GM20000 (cell line): ENCODE data around the gene OR6B3.

Source experiments
- DNase-seq: peaks from one replicate; pipeline ENCODE4 v3.0.0; 2012; ENCODE audit warnings: low spot score
- TF ChIP-seq, protein P1 (sequence below): IDR thresholded peaks from 2 replicates; pipeline ENCODE4 v1.5.1; 2012; ENCODE audit warnings: mild to moderate bottlenecking, control low read depth; ENCODE audit errors: extremely low read depth, missing control alignments

OR6B3 gene

DNA sequence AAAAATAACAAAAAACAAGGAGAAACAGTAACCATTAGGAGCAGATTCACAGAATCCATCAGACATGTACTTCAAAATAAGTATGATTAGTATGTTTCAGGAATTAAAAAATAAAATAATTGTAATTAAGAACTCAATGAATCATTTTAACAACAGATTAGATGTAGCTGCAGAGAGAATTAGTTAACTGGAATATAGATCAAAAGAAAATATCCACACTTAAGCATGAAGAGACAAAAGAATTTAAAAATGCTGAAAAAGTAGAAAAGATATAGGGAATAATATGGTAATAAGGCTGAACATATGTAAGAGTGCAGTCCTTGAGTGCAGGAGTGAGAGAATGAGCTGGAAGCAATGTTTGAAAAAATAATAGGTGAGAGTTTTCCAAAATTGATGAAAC is 24.1 kb upstream of the OR6B3 start:
- TF ChIP-seq, protein P1, sequence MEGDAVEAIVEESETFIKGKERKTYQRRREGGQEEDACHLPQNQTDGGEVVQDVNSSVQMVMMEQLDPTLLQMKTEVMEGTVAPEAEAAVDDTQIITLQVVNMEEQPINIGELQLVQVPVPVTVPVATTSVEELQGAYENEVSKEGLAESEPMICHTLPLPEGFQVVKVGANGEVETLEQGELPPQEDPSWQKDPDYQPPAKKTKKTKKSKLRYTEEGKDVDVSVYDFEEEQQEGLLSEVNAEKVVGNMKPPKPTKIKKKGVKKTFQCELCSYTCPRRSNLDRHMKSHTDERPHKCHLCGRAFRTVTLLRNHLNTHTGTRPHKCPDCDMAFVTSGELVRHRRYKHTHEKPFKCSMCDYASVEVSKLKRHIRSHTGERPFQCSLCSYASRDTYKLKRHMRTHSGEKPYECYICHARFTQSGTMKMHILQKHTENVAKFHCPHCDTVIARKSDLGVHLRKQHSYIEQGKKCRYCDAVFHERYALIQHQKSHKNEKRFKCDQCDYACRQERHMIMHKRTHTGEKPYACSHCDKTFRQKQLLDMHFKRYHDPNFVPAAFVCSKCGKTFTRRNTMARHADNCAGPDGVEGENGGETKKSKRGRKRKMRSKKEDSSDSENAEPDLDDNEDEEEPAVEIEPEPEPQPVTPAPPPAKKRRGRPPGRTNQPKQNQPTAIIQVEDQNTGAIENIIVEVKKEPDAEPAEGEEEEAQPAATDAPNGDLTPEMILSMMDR, result no peak
- no peak for DNase-seq

DNA sequence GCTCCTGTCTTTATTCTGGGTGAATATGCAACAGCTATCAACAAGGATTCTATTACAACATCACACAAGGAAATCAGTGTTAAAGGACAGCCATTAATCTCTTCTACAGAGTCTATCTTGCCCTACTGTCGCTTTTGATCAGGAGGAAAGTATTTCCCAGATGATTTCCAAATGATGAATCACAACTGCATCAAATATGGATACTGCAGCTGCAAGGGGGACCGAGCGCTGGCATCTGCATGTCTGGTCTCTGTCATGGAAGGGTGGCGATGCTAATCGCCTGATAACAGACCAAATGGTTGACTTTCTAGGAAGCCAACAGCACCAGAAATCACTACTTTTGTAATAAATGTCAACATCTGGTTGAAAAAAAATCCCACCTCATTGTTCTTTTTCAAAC is 21.2 kb upstream of the OR6B3 start:
- no peak for DNase-seq
- TF ChIP-seq, protein P1, result no peak

DNA sequence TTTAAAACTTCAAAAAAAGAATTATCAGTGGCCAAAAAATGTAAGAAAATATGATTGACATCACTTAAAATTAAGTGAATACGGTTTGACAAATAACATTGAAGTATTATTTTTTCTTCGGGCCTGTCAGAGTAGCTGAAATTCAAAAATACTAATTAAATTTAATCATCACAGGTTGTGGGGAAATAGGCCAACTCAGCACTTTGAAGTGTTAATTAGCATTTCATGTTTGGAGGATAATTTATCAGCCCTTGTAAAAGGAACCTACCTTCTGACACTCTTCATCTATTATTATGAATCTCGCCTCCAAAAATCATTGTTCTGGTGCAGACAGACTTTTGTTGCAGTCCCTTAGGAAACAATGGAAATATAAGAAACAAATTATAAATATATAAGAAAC is 17.6 kb upstream of the OR6B3 start:
- DNase-seq, result no peak
- TF ChIP-seq, protein P1, result no peak

DNA sequence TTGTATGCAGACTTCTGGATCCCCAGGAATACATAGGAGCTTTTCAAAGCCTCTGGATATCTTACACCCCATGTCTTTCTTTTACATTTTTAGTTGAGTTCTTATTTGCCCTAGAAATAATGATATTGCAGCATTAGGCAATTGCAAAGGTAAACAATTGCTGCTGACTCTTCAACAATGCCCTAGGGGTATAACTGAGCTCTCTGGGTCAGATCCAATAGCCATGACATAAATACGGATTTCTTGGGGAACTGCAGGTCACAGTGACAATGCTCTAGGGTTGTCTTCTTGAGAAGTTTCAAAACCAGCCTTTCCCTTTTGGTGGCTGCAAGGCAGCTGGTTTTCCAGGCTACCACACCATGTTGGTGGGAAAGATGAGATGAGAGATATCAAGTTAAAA is 16.5 kb upstream of the OR6B3 start:
- TF ChIP-seq, protein P1, result no peak
- no peak for DNase-seq

DNA sequence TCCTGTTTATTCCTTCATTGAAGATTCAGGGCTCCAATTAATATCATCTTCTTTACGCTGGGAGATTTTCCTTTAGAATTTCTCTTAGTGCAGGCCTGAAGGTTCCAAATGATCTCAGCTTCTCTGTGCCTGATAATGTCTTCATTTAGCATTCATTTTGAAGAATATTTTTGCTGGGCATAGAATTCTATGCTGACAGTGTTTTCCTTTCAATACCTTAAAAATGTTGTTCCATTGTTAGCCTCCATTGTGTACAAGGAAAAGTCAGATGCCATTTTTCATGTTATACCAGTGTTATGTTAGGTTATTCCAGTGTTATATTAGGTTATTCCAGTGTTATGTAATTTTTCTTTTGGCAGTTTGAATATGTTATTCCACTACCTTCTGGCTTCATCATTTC is 14.9 kb upstream of the OR6B3 start:
- TF ChIP-seq, protein P1, result no peak
- DNase-seq, result no peak

DNA sequence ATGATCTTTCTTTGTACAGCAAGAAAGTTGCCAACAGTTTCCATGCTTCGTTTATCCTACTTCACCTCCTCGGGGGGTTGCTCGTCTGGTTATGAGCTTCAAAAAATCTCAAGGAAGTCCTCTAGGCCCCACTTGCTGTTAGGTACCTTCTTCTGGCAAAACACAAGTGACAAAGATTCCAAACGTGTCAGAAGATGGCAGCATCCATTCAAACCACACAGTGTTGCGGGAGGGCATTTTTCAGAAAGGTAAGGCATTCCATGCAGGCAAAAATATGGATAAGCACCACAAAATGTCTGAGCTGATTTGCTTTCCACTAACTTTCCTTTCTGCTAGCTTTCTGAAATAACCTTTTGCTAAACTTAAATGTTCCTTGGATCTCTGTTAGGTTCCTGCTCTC is 13.2 kb upstream of the OR6B3 start:
- no peak for DNase-seq
- TF ChIP-seq, protein P1, result no peak

DNA sequence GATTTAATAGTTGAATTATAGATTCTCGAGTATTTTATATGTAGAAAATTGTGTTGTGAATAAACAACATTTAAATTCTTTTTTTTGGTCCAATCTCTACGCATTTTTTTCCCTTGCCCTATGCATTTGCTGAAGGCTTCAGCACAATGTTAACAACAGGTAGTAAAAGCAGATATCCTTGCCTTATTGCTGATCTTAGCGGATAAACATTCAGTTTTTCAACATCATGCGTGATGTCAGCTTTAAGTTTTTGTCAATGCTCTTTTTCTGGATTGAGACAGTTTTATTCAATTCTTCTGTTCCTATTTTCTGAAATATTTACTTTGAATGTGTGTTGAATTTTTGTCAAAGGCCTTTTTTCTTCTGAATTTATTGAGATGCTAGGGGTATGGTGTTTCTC is 11.6 kb upstream of the OR6B3 start:
- TF ChIP-seq, protein P1, result no peak
- DNase-seq, result no peak
